Neural progenitor cell (in vitro differentiated cells): Measurements from ENCODE around the gene VWA8.

ENCODE experiments used
- EZH2 ChIP-seq: fragments of 200-600 bp; sonication (generic); IDR thresholded peaks from 2 replicates; pipeline ENCODE4 v1.6.1; 2017; ENCODE audit warnings: antibody characterized with exemption, mild to moderate bottlenecking, moderate library complexity
- EZH2phosphoT487 ChIP-seq: fragments of 200-600 bp; sonication (generic); IDR thresholded peaks from 2 replicates; pipeline ENCODE4 v1.6.1; 2017; ENCODE audit warnings: antibody characterized with exemption
- TF ChIP-seq, protein P1 (sequence below): fragments of 200-600 bp; sonication (generic); IDR thresholded peaks from 2 replicates; pipeline ENCODE4 v1.5.1; 2017; ENCODE audit warnings: antibody characterized with exemption, mild to moderate bottlenecking

DNA sequence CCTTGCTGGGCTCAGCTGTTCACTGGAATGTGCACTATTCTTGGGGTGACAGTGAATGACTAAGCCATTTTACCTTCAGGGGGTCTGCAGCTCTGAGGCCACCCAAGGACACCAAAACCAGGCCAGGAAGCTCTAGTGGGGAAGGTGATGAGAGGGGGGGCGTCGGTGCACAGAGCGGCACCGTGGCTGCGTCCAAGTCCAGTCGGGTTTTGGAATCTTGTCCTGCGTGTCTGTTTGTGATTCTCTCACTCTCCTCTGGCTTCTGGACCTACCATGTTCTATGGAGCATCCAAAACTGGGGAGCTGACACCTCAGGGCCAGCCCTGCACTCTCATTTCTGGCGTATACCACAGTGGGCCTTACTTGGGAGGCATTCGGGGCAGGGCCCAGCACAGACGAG is 411.4 kb downstream of the VWA8 start:
- TF ChIP-seq EZH2 (no peak), EZH2phosphoT487 (no peak)
- TF ChIP-seq, protein P1, sequence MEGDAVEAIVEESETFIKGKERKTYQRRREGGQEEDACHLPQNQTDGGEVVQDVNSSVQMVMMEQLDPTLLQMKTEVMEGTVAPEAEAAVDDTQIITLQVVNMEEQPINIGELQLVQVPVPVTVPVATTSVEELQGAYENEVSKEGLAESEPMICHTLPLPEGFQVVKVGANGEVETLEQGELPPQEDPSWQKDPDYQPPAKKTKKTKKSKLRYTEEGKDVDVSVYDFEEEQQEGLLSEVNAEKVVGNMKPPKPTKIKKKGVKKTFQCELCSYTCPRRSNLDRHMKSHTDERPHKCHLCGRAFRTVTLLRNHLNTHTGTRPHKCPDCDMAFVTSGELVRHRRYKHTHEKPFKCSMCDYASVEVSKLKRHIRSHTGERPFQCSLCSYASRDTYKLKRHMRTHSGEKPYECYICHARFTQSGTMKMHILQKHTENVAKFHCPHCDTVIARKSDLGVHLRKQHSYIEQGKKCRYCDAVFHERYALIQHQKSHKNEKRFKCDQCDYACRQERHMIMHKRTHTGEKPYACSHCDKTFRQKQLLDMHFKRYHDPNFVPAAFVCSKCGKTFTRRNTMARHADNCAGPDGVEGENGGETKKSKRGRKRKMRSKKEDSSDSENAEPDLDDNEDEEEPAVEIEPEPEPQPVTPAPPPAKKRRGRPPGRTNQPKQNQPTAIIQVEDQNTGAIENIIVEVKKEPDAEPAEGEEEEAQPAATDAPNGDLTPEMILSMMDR = no peak
